Measurements from ENCODE around the gene CA6. TPM values are rescaled to one million over a fixed set of nuclear protein-coding genes. Genes with fewer than 3 reads are reported as not detected.

The CA6 gene
- total and polyA plus RNA-seq, 2 of the 8 experiments (the other 6 are each of a cell fraction or from before 2014, with no cell fraction given) = not detected

DNA sequence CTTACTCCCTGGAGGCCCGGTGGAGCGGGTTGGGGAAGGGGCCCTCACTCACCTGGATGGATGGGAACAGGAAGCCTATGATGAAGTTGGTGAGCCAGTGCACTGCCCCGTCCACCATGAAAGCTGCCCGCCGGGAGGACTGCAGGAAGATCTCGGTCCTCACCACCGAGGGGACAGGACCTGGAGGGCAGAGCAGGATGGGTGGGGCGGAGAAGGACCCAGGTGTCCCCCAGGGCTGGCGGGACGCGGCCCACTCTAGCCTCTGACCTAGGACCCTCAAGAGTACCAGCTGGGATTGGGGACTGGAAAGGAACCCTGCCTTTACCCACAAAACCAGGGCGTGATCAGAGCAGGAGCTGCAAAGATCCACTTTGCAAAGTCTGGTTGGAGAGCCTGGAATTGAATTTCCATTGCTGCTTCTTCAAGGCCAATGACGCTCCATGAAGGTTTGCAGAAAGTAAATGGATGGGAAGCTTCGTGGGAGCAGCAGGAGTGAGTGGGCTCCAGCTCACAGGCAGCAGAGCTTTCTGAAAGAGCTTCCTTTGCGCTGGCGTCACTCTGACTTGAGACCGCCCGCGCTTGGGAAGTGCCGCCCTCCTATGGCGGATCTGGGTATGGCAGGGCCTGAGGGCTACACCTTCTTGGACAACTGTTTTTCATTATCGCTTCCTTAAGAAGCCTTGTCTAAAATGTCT lies 59.2 kb downstream of the CA6 start (continued):
- TF ChIP-seq, protein P1, sequence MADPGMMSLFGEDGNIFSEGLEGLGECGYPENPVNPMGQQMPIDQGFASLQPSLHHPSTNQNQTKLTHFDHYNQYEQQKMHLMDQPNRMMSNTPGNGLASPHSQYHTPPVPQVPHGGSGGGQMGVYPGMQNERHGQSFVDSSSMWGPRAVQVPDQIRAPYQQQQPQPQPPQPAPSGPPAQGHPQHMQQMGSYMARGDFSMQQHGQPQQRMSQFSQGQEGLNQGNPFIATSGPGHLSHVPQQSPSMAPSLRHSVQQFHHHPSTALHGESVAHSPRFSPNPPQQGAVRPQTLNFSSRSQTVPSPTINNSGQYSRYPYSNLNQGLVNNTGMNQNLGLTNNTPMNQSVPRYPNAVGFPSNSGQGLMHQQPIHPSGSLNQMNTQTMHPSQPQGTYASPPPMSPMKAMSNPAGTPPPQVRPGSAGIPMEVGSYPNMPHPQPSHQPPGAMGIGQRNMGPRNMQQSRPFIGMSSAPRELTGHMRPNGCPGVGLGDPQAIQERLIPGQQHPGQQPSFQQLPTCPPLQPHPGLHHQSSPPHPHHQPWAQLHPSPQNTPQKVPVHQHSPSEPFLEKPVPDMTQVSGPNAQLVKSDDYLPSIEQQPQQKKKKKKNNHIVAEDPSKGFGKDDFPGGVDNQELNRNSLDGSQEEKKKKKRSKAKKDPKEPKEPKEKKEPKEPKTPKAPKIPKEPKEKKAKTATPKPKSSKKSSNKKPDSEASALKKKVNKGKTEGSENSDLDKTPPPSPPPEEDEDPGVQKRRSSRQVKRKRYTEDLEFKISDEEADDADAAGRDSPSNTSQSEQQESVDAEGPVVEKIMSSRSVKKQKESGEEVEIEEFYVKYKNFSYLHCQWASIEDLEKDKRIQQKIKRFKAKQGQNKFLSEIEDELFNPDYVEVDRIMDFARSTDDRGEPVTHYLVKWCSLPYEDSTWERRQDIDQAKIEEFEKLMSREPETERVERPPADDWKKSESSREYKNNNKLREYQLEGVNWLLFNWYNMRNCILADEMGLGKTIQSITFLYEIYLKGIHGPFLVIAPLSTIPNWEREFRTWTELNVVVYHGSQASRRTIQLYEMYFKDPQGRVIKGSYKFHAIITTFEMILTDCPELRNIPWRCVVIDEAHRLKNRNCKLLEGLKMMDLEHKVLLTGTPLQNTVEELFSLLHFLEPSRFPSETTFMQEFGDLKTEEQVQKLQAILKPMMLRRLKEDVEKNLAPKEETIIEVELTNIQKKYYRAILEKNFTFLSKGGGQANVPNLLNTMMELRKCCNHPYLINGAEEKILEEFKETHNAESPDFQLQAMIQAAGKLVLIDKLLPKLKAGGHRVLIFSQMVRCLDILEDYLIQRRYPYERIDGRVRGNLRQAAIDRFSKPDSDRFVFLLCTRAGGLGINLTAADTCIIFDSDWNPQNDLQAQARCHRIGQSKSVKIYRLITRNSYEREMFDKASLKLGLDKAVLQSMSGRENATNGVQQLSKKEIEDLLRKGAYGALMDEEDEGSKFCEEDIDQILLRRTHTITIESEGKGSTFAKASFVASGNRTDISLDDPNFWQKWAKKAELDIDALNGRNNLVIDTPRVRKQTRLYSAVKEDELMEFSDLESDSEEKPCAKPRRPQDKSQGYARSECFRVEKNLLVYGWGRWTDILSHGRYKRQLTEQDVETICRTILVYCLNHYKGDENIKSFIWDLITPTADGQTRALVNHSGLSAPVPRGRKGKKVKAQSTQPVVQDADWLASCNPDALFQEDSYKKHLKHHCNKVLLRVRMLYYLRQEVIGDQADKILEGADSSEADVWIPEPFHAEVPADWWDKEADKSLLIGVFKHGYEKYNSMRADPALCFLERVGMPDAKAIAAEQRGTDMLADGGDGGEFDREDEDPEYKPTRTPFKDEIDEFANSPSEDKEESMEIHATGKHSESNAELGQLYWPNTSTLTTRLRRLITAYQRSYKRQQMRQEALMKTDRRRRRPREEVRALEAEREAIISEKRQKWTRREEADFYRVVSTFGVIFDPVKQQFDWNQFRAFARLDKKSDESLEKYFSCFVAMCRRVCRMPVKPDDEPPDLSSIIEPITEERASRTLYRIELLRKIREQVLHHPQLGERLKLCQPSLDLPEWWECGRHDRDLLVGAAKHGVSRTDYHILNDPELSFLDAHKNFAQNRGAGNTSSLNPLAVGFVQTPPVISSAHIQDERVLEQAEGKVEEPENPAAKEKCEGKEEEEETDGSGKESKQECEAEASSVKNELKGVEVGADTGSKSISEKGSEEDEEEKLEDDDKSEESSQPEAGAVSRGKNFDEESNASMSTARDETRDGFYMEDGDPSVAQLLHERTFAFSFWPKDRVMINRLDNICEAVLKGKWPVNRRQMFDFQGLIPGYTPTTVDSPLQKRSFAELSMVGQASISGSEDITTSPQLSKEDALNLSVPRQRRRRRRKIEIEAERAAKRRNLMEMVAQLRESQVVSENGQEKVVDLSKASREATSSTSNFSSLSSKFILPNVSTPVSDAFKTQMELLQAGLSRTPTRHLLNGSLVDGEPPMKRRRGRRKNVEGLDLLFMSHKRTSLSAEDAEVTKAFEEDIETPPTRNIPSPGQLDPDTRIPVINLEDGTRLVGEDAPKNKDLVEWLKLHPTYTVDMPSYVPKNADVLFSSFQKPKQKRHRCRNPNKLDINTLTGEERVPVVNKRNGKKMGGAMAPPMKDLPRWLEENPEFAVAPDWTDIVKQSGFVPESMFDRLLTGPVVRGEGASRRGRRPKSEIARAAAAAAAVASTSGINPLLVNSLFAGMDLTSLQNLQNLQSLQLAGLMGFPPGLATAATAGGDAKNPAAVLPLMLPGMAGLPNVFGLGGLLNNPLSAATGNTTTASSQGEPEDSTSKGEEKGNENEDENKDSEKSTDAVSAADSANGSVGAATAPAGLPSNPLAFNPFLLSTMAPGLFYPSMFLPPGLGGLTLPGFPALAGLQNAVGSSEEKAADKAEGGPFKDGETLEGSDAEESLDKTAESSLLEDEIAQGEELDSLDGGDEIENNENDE (IDR thresholded peaks at IDR 0.05; ENCODE audit: insufficient replicate concordance, low read length) = no peak
